ENCODE data around the gene TXNDC17.
A peak's percentile ranks its signal among the peaks of the same experiment; 100 is the strongest.

The TXNDC17 gene

DNA sequence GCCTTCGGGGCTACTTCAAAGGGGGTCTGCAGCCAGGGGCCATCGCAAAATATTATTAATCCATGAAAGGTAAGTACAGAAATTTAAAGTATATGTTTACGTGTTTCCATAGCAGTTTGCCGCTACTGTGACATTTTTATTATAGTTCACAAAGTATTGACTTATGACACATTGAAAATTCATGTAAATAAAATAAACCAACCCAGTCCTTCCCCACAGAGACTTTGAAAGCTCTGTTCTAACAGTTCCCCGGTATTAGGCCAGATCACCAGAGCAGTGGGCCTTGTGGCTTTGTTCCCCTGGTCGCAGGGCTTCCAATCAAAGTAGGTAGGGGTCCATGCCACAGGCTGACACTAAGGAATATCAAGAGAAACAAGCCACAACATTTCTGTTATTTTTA lies 14.2 kb upstream of the TXNDC17 start:
- Mint-ChIP-seq H3K4me3 (no peak overlapping the region), H3K4me1 (peaks cover 7% of the 10 kb centered on the region), H3K27ac (no peak overlapping the region), H3K27me3 (no peaks in the 10 kb centered on the region), H3K9me3 (no peaks in the 10 kb centered on the region)
- ATAC-seq (no peak), DNase-seq (no peak)

DNA sequence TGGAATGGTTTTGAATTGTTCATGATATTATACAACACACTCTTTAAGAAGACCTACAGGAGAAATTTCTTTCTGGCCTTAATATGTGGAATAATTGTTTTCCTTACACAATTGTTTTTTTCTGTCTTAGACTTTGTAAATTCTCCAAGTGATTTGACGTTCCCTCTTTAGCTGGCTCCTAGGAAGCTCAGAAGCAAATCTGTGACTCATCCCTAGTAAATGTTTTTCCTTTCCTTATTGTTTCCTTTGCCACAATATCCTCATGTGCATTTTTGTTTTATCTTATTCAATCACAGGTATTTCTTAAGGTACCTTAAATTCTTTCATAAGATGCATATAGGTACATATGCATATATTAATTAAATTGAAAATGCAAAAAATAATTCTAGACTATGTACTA lies 13.8 kb upstream of the TXNDC17 start:
- Mint-ChIP-seq H3K4me1 (peaks cover 7% of the 10 kb centered on the region), H3K27ac (no peak overlapping the region), H3K9me3 (no peaks in the 10 kb centered on the region), H3K4me3 (no peak overlapping the region), H3K27me3 (no peaks in the 10 kb centered on the region)
- ATAC-seq (no peak), DNase-seq (no peak)

DNA sequence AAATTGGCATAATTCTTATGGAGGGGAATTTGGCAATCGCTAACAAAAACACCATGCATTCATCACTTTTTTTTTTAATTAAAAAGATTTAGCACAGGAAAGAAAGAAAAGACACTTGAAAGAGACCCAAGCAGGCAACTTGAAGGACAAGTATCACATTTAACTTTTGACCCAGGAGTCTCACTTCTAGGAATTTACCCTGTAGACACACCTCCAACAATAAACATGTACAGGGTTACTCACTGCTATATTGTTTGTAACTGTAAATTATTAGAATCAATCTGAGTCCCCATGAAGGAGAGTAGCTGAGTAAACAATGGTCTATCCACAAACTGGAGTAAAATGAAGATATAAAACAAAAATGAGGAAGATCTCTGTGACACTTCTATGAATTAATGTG lies 10.5 kb upstream of the TXNDC17 start:
- DNase-seq (no peak), ATAC-seq (no peak)
- no peaks in the 10 kb centered on the region for H3K9me3 Mint-ChIP-seq
- peaks cover 7% of the 10 kb centered on the region for H3K4me1 Mint-ChIP-seq
- H3K4me3 Mint-ChIP-seq = no peak overlapping the region
- H3K27ac Mint-ChIP-seq = no peak overlapping the region
- no peaks in the 10 kb centered on the region for H3K27me3 Mint-ChIP-seq

DNA sequence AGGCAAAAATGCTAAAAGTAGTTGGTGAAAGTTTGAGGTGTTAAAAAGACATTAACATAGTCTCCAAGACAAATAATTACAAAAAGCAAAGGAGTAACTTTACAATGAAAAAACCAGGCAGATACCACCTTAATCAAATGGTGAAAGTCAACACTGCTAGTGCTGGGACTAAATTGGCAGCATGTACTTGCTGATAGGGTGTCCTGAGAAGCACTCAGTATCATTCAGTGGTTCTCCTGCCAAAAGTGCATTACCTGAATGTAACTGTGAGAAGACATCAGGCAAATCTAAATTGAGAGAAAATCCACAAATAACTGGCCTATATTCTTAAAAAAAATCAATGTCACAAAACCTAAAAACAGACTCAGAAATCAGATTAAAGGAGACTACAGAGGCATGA lies 8.3 kb upstream of the TXNDC17 start:
- no peaks in the 10 kb centered on the region for H3K27me3 Mint-ChIP-seq
- no peak overlapping the region for H3K27ac Mint-ChIP-seq
- peaks cover 9% of the 10 kb centered on the region for H3K4me1 Mint-ChIP-seq
- no peak overlapping the region for H3K4me3 Mint-ChIP-seq
- H3K9me3 Mint-ChIP-seq = no peaks in the 10 kb centered on the region
- DNase-seq = no peak
- ATAC-seq = no peak

DNA sequence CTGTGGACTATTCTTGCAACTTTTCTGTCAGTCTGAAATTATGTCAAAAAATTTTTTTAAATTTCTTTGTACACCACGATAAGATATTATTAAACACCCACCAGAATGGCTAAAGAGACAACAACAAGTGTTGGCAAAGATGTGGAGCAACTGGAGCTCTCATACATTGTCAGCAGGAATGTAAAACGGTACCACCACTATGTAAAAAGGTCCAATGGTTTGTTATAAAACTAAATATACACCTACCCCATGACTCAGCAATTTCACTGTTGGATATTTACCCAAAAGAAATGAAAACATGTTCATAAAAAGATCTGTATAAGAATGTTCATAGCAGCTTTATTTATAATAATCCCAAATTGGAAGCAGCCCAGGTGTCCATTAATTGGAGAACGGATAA lies 7.6 kb upstream of the TXNDC17 start:
- no peak for DNase-seq
- H3K27ac Mint-ChIP-seq = no peak overlapping the region

DNA sequence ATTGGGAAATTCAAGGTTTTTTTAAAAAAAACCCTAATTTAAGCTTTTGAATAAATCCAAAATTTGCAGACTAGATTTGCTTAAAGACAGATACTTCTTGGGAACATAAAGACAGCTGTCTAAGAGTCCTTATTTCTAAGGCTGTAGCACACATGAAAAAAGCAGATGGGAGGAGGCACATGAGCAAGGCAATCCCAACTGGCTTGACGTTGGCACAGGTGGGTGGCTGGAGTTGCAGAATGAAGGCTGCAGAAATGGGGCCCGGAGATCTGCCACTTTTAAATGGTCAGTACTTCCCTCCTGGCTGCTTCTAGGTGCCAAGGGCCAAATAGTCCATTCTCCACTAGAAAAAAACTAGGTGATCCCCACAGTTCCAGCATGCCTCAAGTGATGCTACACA lies 4.8 kb upstream of the TXNDC17 start:
- Mint-ChIP-seq H3K4me3 (no peak overlapping the region), H3K4me1 (peaks cover 34% of the 10 kb centered on the region), H3K9me3 (no peaks in the 10 kb centered on the region), H3K27me3 (no peaks in the 10 kb centered on the region), H3K27ac (no peak overlapping the region)
- DNase-seq (no peak), ATAC-seq (no peak)

More for the DNA sequence above, 7.6 kb upstream of the TXNDC17 start:
- Mint-ChIP-seq H3K4me3 (no peak overlapping the region), H3K27me3 (no peaks in the 10 kb centered on the region), H3K9me3 (no peaks in the 10 kb centered on the region), H3K4me1 (peaks cover 16% of the 10 kb centered on the region)
- ATAC-seq = no peak

- H3K27me3 Mint-ChIP-seq = no peaks in the 10 kb centered on the region
- no peaks in the 10 kb centered on the region for H3K9me3 Mint-ChIP-seq
- H3K4me1 Mint-ChIP-seq = peaks cover 38% of the 10 kb centered on the region
- no peak overlapping the region for H3K4me3 Mint-ChIP-seq
- ATAC-seq (no peak), DNase-seq (no peak)
- H3K27ac Mint-ChIP-seq = peak overlapping the region in 1 of 2 donors; percentile 8
Measured at GRCh38 chr17:6636616-6637457, 4.0 kb upstream of the TXNDC17 start.

- Mint-ChIP-seq H3K4me1 (peaks cover 44% of the 10 kb centered on the region), H3K9me3 (no peaks in the 10 kb centered on the region), H3K4me3 (no peak overlapping the region), H3K27ac (peak overlapping the region; percentile 8 to 14), H3K27me3 (no peaks in the 10 kb centered on the region)
- DNase-seq (no peak), ATAC-seq (no peak)
Measured at GRCh38 chr17:6637458-6637840, 3.4 kb upstream of the TXNDC17 start.

DNA sequence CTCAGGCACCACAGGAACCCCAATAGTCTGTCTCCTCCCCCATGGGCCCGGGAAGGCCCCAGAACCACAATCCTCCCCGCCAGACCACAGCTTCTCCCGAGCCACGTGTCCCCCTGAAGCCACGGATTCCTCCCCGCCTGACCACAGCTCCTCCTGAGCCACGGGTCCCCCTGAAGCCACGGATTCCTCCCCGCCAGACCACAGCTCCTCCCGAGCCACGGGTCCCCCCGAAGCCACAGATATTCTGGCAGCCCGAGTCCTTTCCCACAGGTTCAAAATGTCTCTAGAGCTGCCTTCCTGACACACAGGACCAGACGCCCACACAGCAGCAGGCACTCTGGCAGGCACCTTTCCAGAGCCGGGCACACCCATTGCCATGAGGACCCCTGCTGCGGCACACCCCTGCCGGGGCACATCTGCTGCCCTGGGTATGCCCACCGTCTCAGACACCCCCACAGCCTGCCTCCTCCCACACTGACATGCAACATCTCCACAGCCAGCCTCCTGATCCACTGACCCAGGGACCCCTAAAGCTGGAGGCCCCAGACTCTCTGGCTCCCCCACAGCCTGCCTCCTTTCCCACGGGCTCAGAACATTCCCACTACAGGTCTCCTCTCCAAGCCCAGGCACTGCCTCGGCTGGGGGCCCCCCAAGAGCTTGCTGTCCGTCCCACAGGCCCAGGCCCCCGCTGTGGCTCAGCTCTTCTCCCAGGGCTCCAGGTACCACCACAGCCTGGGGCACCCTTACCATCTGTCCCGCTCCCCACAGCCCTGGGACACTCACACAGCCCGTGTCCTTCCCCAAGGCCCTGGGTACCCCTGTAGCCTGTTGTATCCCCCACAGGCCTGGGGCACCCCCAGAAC lies 2.6 kb upstream of the TXNDC17 start:
- H3K4me3 Mint-ChIP-seq = peak overlapping the region; percentile 89 to 97
- no peak for ATAC-seq
- no peaks in the 10 kb centered on the region for H3K27me3 Mint-ChIP-seq
- H3K4me1 Mint-ChIP-seq = peaks cover 53% of the 10 kb centered on the region
- DNase-seq = no peak
- no peaks in the 10 kb centered on the region for H3K9me3 Mint-ChIP-seq
- peak overlapping the region in 1 of 2 donors; percentile 48 for H3K27ac Mint-ChIP-seq

GRCh38 chr17:6639014-6639585 lies 1.8 kb upstream of the TXNDC17 start:
- peak overlapping the region; percentile 97 to 99 for H3K27ac Mint-ChIP-seq

DNA sequence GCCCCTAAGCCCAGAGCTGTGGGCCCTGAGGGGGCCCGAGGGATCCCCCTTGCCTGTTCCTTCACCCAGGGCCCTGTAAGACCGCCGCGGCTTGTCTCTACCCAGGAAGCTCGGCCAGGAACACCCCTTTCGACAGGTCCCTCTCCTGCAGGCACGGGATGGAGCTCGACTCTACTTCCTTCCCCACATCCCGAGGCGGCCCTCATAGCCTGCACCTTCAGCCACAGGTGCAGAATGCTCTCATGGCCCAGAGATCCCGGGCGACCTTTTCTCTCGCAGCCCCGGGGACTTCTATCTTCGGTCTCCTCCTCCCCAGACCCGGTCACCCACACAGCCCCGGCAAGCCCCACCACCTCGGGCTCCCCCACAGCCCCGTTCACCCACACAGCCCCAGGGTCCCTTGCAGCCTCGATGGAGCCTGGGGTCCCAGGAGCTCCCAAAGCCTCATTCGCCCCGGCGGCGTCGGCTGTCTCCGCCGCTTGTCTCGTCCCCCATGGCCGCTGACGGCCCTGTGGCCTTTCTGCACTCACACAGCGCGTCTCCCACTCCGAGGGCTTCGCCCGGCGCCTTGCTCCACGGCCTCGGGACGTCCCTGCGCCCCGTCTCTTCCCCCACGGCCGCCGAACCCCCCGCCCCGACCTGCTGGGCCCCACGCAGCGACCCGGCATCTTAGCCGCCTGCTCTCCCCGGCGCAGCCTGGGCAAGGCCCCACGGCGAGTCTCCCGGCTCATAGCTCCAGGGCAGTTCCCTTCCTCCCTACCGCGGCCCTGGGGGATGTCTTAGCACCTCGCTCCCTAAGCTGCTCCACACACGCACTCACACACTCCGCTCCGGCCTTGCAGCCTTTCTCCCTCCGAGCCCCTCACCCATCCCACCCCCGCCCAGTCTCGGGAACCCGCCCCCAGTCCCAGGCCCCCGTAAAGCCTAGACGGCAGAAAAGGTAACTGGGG lies 999 bp upstream of the TXNDC17 start:
- no peaks in the 10 kb centered on the region for H3K27me3 Mint-ChIP-seq
- peak overlapping the region; percentile 97 to 99 for H3K27ac Mint-ChIP-seq
- peak; percentile 38 to 49 for DNase-seq
- no peaks in the 10 kb centered on the region for H3K9me3 Mint-ChIP-seq
- peak; percentile 49 for ATAC-seq
- peak overlapping the region; percentile 89 to 97 for H3K4me3 Mint-ChIP-seq
- H3K4me1 Mint-ChIP-seq = peaks cover 68% of the 10 kb centered on the region

More at GRCh38 chr17:6639014-6639585, 1.8 kb upstream of the TXNDC17 start:
- Mint-ChIP-seq H3K4me1 (peaks cover 61% of the 10 kb centered on the region), H3K27me3 (no peaks in the 10 kb centered on the region), H3K4me3 (peak overlapping the region; percentile 89 to 97), H3K9me3 (no peaks in the 10 kb centered on the region)
- DNase-seq = no peak
- ATAC-seq = no peak

DNA sequence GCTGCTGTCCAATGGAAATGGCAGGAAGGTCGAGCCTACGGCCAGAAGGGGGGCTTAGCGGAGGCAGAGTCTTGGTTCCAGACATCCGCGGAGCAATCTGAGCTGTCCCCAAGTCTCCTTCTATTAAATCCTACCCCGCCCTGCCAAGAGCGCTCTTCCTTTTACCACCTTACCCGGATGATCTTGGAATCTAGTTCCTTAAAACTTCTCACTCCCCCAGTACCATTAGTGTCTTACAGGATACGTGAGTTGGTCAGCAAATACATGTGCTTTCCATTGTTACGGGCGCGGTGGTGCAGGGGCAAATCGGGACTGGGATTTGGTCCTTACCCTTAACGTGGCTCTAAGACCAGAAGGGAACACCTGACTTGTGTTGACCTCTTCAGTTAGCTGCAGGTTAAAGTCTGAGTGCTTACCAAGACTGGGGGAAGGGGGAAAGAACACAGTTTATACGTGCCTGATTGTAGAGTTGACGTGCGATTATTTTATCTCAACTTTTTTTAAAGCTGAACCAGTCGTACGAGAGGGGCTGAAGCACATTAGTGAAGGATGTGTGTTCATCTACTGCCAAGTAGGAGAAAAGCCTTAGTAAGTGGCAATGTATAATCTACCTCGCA lies 495 bp downstream of the TXNDC17 start:
- Mint-ChIP-seq H3K9me3 (no peaks in the 10 kb centered on the region), H3K27me3 (no peaks in the 10 kb centered on the region), H3K4me1 (peaks cover 83% of the 10 kb centered on the region), H3K4me3 (peak overlapping the region; percentile 89 to 97), H3K27ac (peak overlapping the region; percentile 97 to 99)
- ATAC-seq (peak; percentile 7), DNase-seq (no peak)

DNA sequence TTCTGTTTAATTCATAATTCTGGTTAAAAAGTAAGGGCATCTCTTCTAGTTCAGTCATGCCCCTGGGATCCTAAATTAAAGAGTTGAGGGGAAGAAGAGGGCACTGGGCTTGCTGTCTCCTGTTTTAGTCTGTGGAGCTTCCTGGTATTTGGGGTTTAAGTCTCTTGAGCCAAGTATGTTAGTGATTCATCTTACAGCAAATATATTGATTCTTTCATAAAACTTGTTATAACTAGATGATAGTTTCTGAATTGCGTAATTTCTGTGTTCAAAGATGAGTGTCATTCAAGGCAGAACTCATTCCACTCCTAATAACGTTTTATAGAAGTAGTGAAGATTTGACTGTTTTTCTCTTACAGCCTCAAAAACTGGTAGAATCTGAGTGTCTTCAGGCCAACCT lies 1.7 kb downstream of the TXNDC17 start:
- Mint-ChIP-seq H3K4me1 (peaks cover 87% of the 10 kb centered on the region), H3K27ac (peak overlapping the region in 1 of 2 donors; percentile 66)
- ATAC-seq = no peak

GRCh38 chr17:6643451-6644125 lies 2.7 kb downstream of the TXNDC17 start:
- Mint-ChIP-seq H3K4me3 (peak overlapping the region; percentile 31 to 43), H3K27me3 (no peaks in the 10 kb centered on the region), H3K9me3 (no peaks in the 10 kb centered on the region), H3K4me1 (peaks cover 86% of the 10 kb centered on the region), H3K27ac (peak overlapping the region; percentile 54)
- DNase-seq = no peak
- no peak for ATAC-seq

More for the DNA sequence above, 1.7 kb downstream of the TXNDC17 start:
- Mint-ChIP-seq H3K27me3 (no peaks in the 10 kb centered on the region), H3K4me3 (peak overlapping the region; percentile 47 to 55), H3K9me3 (no peaks in the 10 kb centered on the region)
- DNase-seq = no peak

All from stimulated activated naive CD8-positive, alpha-beta T cell treated with anti-CD3 and anti-CD28 coated beads, Interleukin-15, amount 100 ng/mL, for 72 hours (primary cell).